ENCODE results near the gene LCE1A. TPM values are rescaled to one million over a fixed set of nuclear protein-coding genes. Genes with fewer than 3 reads are reported as not detected.

The LCE1A gene
- total and polyA plus RNA-seq, 3 donors from 2014 or later, result not detected

DNA sequence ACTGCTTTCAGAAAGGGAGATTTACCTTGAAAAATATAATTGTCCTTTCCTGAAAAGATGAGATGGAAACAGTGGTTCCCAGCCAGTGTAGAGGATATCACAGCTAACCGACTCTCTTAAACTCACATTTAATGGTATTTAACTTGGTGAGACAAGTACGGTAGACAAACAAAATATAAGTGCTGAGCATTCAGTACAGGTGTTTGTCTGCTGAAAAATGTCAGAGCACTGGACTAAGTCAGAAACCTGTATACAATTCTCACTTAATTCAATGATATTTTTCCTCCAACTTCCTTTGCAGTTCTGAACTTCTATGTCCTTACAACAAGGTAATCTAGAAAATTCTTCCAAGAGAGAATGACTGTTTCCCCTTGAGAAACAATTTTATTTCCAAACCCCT, 15.6 kb upstream of the LCE1A start, which contains the start of gene LCE1B:
TSS of gene LCE1B (plus strand) at position 301 of the 400 bp plus-strand sequence. CDS start 476 bp downstream, outside the sequence.
- WGBS, 2 donors, result 86 to 92% methylated on average over 2 of the region's 2 CpGs
- no peaks in the 10 kb centered on the region for H3K9me3 ChIP-seq
- H3K27me3 ChIP-seq, result no peaks in the 10 kb centered on the region
- H3K4me1 ChIP-seq, result no peaks in the 10 kb centered on the region
- intact Hi-C loops (cut with DNase I; ENCODE audit: low total_unique reads), result no loop called here
- DNase-seq, result no peak
- TF ChIP-seq, protein P1, sequence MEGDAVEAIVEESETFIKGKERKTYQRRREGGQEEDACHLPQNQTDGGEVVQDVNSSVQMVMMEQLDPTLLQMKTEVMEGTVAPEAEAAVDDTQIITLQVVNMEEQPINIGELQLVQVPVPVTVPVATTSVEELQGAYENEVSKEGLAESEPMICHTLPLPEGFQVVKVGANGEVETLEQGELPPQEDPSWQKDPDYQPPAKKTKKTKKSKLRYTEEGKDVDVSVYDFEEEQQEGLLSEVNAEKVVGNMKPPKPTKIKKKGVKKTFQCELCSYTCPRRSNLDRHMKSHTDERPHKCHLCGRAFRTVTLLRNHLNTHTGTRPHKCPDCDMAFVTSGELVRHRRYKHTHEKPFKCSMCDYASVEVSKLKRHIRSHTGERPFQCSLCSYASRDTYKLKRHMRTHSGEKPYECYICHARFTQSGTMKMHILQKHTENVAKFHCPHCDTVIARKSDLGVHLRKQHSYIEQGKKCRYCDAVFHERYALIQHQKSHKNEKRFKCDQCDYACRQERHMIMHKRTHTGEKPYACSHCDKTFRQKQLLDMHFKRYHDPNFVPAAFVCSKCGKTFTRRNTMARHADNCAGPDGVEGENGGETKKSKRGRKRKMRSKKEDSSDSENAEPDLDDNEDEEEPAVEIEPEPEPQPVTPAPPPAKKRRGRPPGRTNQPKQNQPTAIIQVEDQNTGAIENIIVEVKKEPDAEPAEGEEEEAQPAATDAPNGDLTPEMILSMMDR (IDR thresholded peaks at IDR 0.05), result no peak
- TF ChIP-seq POLR2A (IDR thresholded peaks at IDR 0.05), result no peak
- no peak within 1 kb of the TSS for H3K4me3 ChIP-seq
- H3K36me3 ChIP-seq (ENCODE audit: low read depth, missing control alignments), result no peaks in the 10 kb centered on the region
- no peak within 1 kb of the TSS for H3K27ac ChIP-seq

DNA sequence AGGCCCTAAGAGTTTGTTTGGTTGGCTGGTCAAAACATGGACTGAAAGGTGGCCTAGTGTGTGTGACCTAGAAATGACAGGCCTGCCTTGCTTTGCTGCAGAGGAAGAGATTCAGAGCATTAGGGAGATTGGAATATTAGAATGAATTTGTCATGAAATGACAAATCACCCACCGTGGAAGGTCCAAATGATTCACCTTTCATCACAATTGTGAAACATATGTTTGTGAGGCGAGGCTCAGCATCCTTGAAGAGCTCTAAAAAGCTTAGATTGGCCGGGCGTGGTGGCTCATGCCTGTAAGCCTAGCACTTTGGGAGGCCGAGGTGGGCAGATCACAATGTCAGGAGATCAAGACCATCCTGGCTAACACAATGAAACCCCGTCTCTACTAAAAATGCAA, 10.0 kb upstream of the LCE1A start:
- no peak for DNase-seq
- TF ChIP-seq, protein P1 (IDR thresholded peaks at IDR 0.05), result no peak
- no peak for TF ChIP-seq POLR2A (IDR thresholded peaks at IDR 0.05)
- Histone ChIP-seq H3K27ac (no peak overlapping the region), H3K36me3 (ENCODE audit: low read depth, missing control alignments) (no peaks in the 10 kb centered on the region), H3K4me1 (no peaks in the 10 kb centered on the region), H3K27me3 (no peaks in the 10 kb centered on the region), H3K4me3 (no peak overlapping the region), H3K9me3 (no peaks in the 10 kb centered on the region)
- intact Hi-C loops (cut with DNase I; ENCODE audit: low total_unique reads), result no loop called here
- WGBS, 2 donors, result 93 to 97% methylated on average over 3 to 6 of the region's 6 CpGs

DNA sequence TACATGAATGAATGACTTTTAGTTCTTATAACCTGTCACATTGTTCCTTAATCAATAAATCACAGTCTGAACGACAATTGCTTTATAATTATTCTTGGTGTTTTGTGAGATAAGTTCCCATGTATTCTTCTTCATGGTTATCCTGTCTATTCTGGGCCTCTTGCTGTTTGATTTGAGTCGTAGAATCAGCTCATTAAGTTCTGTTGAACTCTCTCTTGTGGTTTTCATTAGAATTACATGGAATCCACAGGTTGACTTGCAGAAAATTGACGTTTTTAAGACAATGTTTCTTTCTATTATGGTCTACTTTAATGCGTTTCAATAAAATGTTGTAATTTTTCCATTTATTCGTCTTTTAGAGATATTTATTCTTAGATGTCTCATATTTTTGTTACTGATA, 4.0 kb upstream of the LCE1A start:
- Histone ChIP-seq H3K9me3 (no peaks in the 10 kb centered on the region), H3K4me1 (no peaks in the 10 kb centered on the region), H3K36me3 (ENCODE audit: low read depth, missing control alignments) (no peaks in the 10 kb centered on the region), H3K4me3 (no peak overlapping the region), H3K27me3 (no peaks in the 10 kb centered on the region), H3K27ac (no peak overlapping the region)
- DNase-seq, result no peak
- TF ChIP-seq, protein P1 (IDR thresholded peaks at IDR 0.05), result no peak
- no peak for TF ChIP-seq POLR2A (IDR thresholded peaks at IDR 0.05)
- intact Hi-C loops (cut with DNase I; ENCODE audit: low total_unique reads), result no loop called here
- 55 to 63% methylated on average over 5 of the region's 5 CpGs for WGBS, 2 donors

DNA sequence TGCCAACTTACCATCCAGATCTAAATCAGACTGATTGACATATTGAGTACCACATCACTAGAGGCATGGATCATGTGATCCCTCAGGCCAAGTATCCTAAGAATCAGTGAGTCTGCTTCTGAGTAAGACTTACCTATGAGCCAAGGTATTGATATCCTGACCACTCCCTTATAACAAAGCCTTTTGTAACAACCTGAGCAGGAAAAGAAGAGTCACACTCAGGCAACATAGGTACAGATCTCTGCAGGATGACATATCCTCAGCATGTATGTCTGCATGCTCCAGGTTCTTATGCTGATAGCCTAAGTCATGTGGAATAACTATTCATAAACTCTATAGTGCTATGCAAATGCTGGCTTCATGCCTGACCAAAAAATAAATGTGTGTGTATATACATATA, 2.3 kb upstream of the LCE1A start:
- TF ChIP-seq, protein P1 (IDR thresholded peaks at IDR 0.05), result no peak
- no peak for TF ChIP-seq POLR2A (IDR thresholded peaks at IDR 0.05)
- Histone ChIP-seq H3K27ac (no peak overlapping the region), H3K36me3 (ENCODE audit: low read depth, missing control alignments) (no peaks in the 10 kb centered on the region), H3K4me3 (no peak overlapping the region), H3K9me3 (no peaks in the 10 kb centered on the region), H3K4me1 (no peaks in the 10 kb centered on the region), H3K27me3 (no peaks in the 10 kb centered on the region)
- no peak for DNase-seq
- intact Hi-C loops (cut with DNase I; ENCODE audit: low total_unique reads), result no loop called here

DNA sequence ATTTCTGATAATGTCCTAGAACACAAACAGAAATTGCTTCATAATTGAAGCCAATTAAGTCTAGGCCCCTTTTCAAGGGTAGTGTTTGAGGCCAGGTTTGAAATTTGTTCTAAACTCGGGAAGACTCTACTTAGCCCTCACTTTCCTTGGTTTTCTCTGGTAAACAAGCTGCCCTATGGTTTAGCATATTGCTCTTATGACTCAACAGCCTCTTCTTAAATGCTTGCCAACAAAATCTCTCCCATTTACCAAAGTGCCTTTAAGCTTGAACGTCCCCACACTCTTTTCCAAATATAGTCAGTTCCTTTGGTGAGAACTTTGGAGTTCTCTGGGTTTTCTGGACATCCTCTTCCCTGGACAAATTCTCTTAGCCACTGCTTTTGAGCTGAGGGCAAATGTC, 9.6 kb downstream of the LCE1A start:
- TF ChIP-seq, protein P1 (IDR thresholded peaks at IDR 0.05), result no peak
- no peak for TF ChIP-seq POLR2A (IDR thresholded peaks at IDR 0.05)
- Histone ChIP-seq H3K36me3 (ENCODE audit: low read depth, missing control alignments) (no peaks in the 10 kb centered on the region), H3K9me3 (no peaks in the 10 kb centered on the region), H3K27me3 (no peaks in the 10 kb centered on the region), H3K27ac (no peak overlapping the region), H3K4me1 (no peaks in the 10 kb centered on the region), H3K4me3 (no peak overlapping the region)
- intact Hi-C loops (cut with DNase I; ENCODE audit: low total_unique reads), result no loop called here
- 62 to 76% methylated on average over 2 of the region's 2 CpGs for WGBS, 2 donors
- no peak for DNase-seq

Data from testis (tissue), 3 donors.